GM12875 (cell line): ENCODE results near the gene RAB13.

Experiments
- H3K4me3 ChIP-seq: one replicate; pipeline ENCODE4 v1.5.1; 2011; ENCODE audit warnings: low read depth, low read length, control low read depth
- TF ChIP-seq, protein P1 (sequence below): IDR thresholded peaks from 2 replicates; pipeline ENCODE4 v1.5.1; 2011; ENCODE audit warnings: low read depth, mild to moderate bottlenecking, control low read depth, inconsistent platforms, low read length, moderate library complexity, borderline replicate concordance; ENCODE audit not compliant: insufficient read depth

The RAB13 gene

DNA sequence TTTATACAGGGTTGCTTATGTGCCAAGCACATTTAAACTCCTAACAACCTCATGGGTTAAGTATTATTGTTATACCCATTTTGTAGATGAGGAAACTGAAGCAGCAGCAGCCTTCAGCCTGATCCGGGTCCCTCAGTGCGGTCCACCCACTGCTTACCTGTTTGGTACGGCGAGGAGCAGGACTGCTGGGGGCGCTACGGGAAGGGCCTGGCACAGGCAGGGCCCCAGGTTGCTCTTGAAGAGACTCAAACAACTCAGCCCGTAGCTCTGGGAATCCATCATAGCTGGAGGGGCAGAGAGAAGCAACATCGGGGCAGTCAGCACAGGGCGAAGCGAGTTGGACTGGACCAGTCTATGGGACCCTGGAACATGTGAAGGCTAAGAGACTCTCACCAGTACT is 48.8 kb downstream of the RAB13 start:
- no peak overlapping the region for H3K4me3 ChIP-seq
- TF ChIP-seq, protein P1, sequence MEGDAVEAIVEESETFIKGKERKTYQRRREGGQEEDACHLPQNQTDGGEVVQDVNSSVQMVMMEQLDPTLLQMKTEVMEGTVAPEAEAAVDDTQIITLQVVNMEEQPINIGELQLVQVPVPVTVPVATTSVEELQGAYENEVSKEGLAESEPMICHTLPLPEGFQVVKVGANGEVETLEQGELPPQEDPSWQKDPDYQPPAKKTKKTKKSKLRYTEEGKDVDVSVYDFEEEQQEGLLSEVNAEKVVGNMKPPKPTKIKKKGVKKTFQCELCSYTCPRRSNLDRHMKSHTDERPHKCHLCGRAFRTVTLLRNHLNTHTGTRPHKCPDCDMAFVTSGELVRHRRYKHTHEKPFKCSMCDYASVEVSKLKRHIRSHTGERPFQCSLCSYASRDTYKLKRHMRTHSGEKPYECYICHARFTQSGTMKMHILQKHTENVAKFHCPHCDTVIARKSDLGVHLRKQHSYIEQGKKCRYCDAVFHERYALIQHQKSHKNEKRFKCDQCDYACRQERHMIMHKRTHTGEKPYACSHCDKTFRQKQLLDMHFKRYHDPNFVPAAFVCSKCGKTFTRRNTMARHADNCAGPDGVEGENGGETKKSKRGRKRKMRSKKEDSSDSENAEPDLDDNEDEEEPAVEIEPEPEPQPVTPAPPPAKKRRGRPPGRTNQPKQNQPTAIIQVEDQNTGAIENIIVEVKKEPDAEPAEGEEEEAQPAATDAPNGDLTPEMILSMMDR, result no peak

GRCh38 chr1:153936011-153936802 is 49.9 kb downstream of the RAB13 start:
- TF ChIP-seq, protein P1, result no peak
- H3K4me3 ChIP-seq, result no peak overlapping the region

GRCh38 chr1:153934746-153935145 is 51.4 kb downstream of the RAB13 start:
- TF ChIP-seq, protein P1, result no peak
- H3K4me3 ChIP-seq, result no peak overlapping the region

- TF ChIP-seq, protein P1, result no peak
Observed at GRCh38 chr1:153933955-153934354, 52.2 kb downstream of the RAB13 start.

GRCh38 chr1:153933430-153933829 is 52.7 kb downstream of the RAB13 start:
- H3K4me3 ChIP-seq, result no peak overlapping the region
- TF ChIP-seq, protein P1, result no peak

More at GRCh38 chr1:153933955-153934354, 52.2 kb downstream of the RAB13 start:
- no peak overlapping the region for H3K4me3 ChIP-seq

GRCh38 chr1:153932156-153933131 is 53.7 kb downstream of the RAB13 start:
- TF ChIP-seq, protein P1, result no peak
- no peak overlapping the region for H3K4me3 ChIP-seq
